ENCODE data around the gene TMEM184A.

The TMEM184A gene

GRCh38 chr7:1501487-1502270 is 54.3 kb downstream of the TMEM184A start:
- DNase-seq (ENCODE audit: low spot score) = no peak

DNA sequence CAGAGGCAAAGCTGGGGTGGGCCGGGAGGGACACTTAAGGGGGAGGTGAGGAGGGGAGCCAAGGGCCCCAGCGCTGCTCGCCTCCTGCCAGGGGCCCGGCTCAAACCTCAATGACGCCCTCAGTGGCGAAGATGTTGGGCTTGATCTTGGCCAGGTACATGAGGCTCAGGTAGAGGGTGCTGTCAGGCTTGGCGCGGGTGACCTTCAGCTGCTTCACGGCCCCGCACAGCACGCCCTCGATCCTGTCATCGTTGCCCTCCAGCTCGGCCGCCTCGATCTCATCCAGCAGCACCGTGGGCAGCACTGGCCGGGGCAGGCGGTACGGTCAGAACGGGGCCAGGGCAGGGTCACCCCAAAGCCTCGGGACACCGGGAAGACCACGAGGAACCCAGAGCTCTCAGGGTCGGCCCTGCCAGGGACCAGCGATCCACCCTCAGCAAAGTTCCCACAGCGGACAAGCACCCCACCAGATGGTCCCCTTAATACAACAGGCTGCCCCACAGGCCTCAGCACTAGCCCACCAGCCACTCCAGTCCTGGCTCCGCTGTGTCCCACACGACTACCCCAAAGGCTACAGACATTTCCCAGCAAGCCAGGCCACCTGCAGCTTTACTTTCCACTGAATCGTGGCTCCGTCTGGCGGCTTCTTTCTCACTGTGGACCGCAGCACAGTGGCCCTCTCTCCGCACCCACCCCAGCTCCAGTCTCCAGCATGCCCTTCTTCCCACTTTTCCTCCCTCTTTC is 55.8 kb downstream of the TMEM184A start:
- DNase-seq (ENCODE audit: low spot score) = no peak

DNA sequence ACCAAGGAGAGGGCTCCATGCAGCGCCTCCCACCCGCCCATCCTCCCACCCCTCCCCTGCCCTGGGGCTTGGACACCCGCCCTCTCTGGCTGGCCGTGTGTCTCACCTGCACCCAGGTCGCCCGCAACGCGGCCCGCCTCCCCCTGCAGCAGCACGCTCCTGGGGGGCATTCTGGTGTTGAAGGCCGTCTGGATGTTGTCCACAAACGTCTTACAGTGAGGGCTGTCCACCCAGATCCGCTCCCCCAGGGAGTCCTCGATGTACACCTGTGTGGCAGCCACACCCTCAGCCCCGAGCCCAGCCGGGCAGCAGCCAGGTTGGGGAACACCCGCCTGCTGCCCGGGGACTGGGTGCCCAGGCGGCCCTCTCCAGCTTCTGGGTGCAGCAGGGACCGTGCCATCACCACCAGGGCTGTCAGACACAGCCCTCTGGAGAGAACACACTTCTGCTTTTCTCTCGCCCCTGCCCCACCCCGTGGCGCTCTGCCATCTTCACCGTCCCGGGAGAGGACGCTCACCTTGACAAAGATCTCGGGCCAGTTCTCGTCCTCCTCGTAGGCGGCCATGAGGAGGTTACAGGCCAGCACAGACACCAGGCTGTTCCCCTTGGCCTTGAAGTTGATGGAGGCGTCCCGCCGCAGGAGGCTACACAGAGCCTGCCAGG is 56.5 kb downstream of the TMEM184A start:
- no peak for DNase-seq (ENCODE audit: low spot score)

- no peak for DNase-seq (ENCODE audit: low spot score)
These were observed 57.4 kb downstream of the TMEM184A start for GRCh38 chr7:1498370-1499305.

DNA sequence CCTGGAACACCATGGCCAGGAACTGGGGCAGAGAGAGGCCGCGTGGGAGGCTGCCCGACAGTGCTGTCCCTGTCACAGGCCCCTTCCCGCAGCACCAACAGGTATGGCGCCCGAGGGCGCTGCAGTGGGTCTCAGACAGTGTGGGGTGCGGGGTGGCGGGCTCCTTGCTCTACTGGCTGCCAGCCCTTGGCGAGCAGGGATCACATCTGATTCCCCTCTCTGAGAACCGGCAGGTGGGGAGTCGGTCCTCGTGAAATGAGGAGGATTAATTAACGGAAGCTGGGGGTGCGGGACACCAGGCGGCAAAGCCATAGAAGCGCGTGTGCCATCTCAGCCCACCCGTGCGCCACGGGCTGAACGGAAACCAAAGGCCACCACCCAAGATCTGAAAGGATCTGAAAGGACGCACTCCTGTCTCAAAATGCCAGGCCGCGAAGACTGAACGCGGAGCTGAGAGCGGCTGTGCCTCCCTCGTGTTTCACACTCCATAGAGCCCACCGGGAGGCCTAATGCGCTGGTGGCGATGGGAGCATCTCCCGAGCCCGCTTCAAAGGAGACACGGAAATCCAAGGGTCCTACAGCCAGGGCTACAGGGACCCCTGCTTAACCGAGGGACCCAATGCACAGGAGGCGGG is 58.6 kb downstream of the TMEM184A start:
- no peak for DNase-seq (ENCODE audit: low spot score)

DNA sequence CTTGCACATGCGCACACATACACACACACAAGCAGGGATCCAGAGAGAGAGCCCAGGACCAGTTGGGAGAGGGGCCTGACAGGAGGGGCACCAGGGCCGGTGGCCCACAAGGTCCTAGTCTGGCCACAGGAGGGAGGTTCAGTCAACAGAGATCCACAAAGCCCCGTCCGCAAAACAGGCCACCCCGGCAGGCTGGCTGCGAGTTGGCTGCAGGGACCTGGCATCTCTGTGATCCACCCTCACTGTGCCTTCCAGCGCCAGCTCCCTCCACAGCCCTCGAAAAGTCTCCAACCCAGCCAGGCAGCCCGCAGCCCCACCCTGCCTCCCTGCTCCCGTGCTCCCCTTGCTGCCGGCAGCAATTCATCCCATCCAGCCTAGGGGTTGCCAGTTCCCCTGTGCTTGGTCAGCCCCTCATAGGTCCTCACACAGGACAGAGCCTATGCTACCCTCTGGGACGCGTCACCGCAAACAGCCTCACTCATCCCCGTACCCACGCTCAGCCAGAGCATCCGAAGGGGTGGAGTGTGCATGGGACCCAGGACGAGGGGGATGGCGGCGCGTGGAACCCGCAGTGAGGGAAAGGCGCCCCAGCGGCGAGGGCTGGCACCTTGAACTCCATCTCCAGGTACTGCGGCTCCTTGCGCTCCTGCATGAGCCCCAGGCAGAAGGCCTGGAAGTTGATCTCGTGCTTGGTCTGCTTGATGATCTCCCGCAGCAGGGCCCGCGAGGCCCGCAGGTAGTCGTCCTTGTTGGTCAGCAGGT is 59.3 kb downstream of the TMEM184A start:
- DNase-seq (ENCODE audit: low spot score) = no peak

DNA sequence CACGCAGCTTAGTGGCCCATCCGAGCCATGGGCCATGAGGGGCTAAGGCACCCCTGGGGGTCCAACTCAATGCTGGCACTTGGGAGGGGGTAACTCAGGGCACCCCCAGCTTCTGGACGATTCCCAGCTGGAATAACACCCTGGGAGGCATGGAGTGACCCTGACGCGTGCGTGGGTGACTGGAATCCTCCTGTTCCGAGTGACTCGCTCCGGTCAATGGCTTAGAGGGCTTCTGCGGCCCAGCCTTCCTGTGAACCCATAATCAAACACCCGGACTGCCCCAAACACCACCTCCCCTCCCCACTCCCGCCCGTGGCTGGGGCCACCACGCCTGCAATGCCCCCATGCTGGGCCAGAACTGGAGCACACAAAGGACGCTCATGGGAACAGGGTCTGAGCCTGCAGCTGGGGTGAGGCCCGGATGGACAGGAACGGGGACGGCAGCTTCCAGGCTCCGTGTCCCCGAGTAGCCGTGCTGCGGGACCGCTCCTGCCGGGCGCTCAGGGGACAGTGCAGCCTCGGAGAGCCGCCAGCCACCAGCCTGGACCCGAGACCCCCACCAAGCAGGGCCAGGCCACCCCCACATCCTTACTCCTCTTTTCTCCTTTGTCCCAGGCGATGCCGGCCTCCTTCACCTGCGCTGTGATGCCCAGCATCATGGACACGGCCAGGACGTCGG is 60.3 kb downstream of the TMEM184A start:
- no peak for DNase-seq (ENCODE audit: low spot score)

GRCh38 chr7:1494866-1495563 is 61.0 kb downstream of the TMEM184A start:
- DNase-seq (ENCODE audit: low spot score) = no peak

GRCh38 chr7:1494447-1494846 is 61.6 kb downstream of the TMEM184A start:
- DNase-seq (ENCODE audit: low spot score) = peak; percentile 50

GRCh38 chr7:1493571-1493970 is 62.4 kb downstream of the TMEM184A start:
- DNase-seq (ENCODE audit: low spot score) = no peak

GRCh38 chr7:1493129-1493528 is 62.9 kb downstream of the TMEM184A start:
- DNase-seq (ENCODE audit: low spot score) = no peak

- DNase-seq (ENCODE audit: low spot score) = no peak
These were observed 63.4 kb downstream of the TMEM184A start for GRCh38 chr7:1492640-1493039.
